Nephron (organoid): ENCODE measurements around the gene WDFY4.
A peak's percentile ranks its signal among the peaks of the same experiment; 100 is the strongest.

ENCODE experiments used
- H3K27ac Mint-ChIP-seq, 3 experiments: 2 replicates each; pipeline ENCODE4 v1.8.0; 2020; ENCODE audit warnings: mixed read lengths in 3 of 3, mild to moderate bottlenecking in 2 of 3, moderate library complexity in 1 of 3
- H3K27me3 Mint-ChIP-seq: 2 replicates; pipeline ENCODE4 v1.8.0; 2021; ENCODE audit warnings: low read depth, mild to moderate bottlenecking, moderate library complexity, mixed read lengths
- H3K36me3 Mint-ChIP-seq: 2 replicates; pipeline ENCODE4 v1.8.0; 2020; ENCODE audit warnings: low read depth, mixed read lengths
- H3K4me1 Mint-ChIP-seq: 2 replicates; pipeline ENCODE4 v1.8.0; 2020; ENCODE audit warnings: mixed read lengths
- H3K4me3 Mint-ChIP-seq, 3 experiments: 2 replicates each; pipeline ENCODE4 v1.8.0; 2020; ENCODE audit warnings: mild to moderate bottlenecking in 3 of 3, mixed read lengths in 3 of 3, moderate library complexity in 2 of 3
- H3K9me3 Mint-ChIP-seq: 2 replicates; pipeline ENCODE4 v1.8.0; 2020; ENCODE audit warnings: mixed read lengths
- CTCF ChIP-seq, 3 experiments: fragments of 200-600 bp; sonication (generic); IDR thresholded peaks; one replicate each; pipeline ENCODE4 v1.5.0; 2021; ENCODE audit warnings: antibody characterized with exemption in 3 of 3; ENCODE audit not compliant: unreplicated experiment in 3 of 3

WDFY4 gene

DNA sequence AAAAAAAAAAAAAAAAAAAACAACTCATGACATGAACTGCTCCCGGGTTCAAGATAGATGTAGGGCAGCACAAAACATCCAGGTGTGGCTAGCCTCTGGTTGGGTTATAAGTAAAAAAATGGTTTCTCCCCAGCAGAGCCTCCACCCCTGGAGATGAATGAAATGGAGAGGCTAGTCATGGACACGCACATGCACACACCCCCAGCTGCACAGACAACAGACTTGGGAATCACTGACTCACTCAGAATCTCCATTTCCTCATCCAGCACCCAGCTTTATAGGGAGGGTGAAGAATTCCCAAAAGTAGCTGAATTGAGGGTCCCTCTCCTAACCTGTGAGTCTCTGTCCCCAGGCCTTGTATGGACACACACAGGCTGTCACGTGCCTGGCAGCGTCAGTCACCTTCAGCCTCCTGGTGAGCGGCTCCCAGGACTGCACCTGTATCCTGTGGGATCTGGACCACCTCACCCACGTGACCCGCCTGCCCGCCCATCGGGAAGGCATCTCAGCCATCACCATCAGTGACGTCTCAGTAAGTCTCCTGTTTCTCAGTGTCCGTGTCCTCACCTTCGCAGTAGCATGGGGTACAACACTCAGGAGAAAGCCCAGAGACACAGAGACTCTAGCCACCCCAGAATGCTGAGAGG, 290.0 kb downstream of the WDFY4 start:
- H3K4me1 Mint-ChIP-seq = no peaks in the 10 kb centered on the region
- H3K36me3 Mint-ChIP-seq = no peaks in the 10 kb centered on the region
- no peak overlapping the region for H3K27ac Mint-ChIP-seq
- no peaks in the 10 kb centered on the region for H3K9me3 Mint-ChIP-seq
- no peak for TF ChIP-seq CTCF (IDR thresholded peaks at IDR 0.05; ENCODE audit: unreplicated experiment in 3 of 3)
- H3K27me3 Mint-ChIP-seq = peaks cover 30% of the 10 kb centered on the region
- no peak overlapping the region for H3K4me3 Mint-ChIP-seq

- H3K4me3 Mint-ChIP-seq = no peak overlapping the region
Observed at GRCh38 chr10:48976196-48976595, 291.5 kb downstream of the WDFY4 start.

DNA sequence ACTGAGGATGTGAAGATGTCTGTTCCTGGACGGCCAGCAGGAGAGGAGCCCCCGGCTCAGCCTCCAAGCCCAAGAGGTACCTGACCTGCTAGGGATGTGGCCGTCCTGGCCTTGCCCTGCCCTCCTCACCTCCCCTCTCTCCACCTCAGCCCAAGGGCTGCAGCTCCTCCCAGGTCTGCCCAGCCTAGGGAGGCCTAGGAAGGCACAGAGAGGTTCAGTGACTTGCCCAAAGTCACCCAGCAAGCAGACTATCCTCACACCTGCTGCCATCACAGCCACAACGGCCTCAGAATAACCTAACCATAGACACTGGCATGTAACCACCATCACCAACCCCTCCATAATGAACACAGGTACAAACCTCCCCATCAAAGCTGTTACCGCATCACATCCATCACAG, 293.6 kb downstream of the WDFY4 start:
- H3K4me3 Mint-ChIP-seq = no peak overlapping the region
- H3K9me3 Mint-ChIP-seq = no peaks in the 10 kb centered on the region
- no peak overlapping the region for H3K27ac Mint-ChIP-seq
- H3K4me1 Mint-ChIP-seq = peaks cover 4% of the 10 kb centered on the region
- H3K36me3 Mint-ChIP-seq = no peaks in the 10 kb centered on the region
- H3K27me3 Mint-ChIP-seq = peaks cover 32% of the 10 kb centered on the region
- no peak for TF ChIP-seq CTCF (IDR thresholded peaks at IDR 0.05; ENCODE audit: unreplicated experiment in 3 of 3)

More at GRCh38 chr10:48976196-48976595, 291.5 kb downstream of the WDFY4 start:
- Mint-ChIP-seq H3K4me1 (peaks cover 2% of the 10 kb centered on the region), H3K27ac (no peak overlapping the region), H3K27me3 (peaks cover 31% of the 10 kb centered on the region), H3K36me3 (no peaks in the 10 kb centered on the region), H3K9me3 (no peaks in the 10 kb centered on the region)
- no peak for TF ChIP-seq CTCF (IDR thresholded peaks at IDR 0.05; ENCODE audit: unreplicated experiment in 3 of 3)

GRCh38 chr10:48981310-48981907, 296.7 kb downstream of the WDFY4 start:
- Mint-ChIP-seq H3K27me3 (peaks cover 42% of the 10 kb centered on the region), H3K4me1 (peaks cover 11% of the 10 kb centered on the region), H3K4me3 (no peak overlapping the region), H3K27ac (peak overlapping the region in 1 of 3 experiments; percentile 12), H3K9me3 (no peaks in the 10 kb centered on the region), H3K36me3 (no peaks in the 10 kb centered on the region)
- TF ChIP-seq CTCF (IDR thresholded peaks at IDR 0.05; ENCODE audit: unreplicated experiment in 3 of 3) = peak; percentile 75 to 80 (median 80)

- no peaks in the 10 kb centered on the region for H3K9me3 Mint-ChIP-seq
- TF ChIP-seq CTCF (IDR thresholded peaks at IDR 0.05; ENCODE audit: unreplicated experiment in 3 of 3) = no peak
- no peak overlapping the region for H3K27ac Mint-ChIP-seq
- peaks cover 11% of the 10 kb centered on the region for H3K4me1 Mint-ChIP-seq
- no peak overlapping the region for H3K4me3 Mint-ChIP-seq
- peaks cover 42% of the 10 kb centered on the region for H3K27me3 Mint-ChIP-seq
- H3K36me3 Mint-ChIP-seq = no peaks in the 10 kb centered on the region
Observed at GRCh38 chr10:48982584-48982983, 297.9 kb downstream of the WDFY4 start.
